Neuron (in vitro differentiated cells): ENCODE measurements around the gene RTN4IP1.
"Not testable (repeated sequence)": the region's sequence is repeated elsewhere in the genome, so short reads cannot be mapped to it uniquely, and the experiment has no call there.

Experiments
- H2AFZ ChIP-seq: one replicate; pipeline ENCODE4 v1.6.1; 2013; ENCODE audit warnings: low read depth, mild to moderate bottlenecking, inconsistent platforms, low read length, moderate library complexity
- H3K27me3 ChIP-seq: one replicate; pipeline ENCODE4 v1.6.1; 2013; ENCODE audit warnings: low read length; ENCODE audit not compliant: insufficient read depth
- H3K36me3 ChIP-seq: one replicate; pipeline ENCODE4 v1.6.1; 2013; ENCODE audit warnings: low read length; ENCODE audit not compliant: insufficient read depth
- H3K4me1 ChIP-seq: one replicate; pipeline ENCODE4 v1.6.1; 2013; ENCODE audit warnings: low read length; ENCODE audit not compliant: insufficient read depth
- H3K4me3 ChIP-seq: 2 replicates; pipeline ENCODE4 v1.5.1; 2013; ENCODE audit warnings: mild to moderate bottlenecking, low read length, moderate library complexity
- H3K9me3 ChIP-seq: one replicate; pipeline ENCODE4 v1.6.1; 2013; ENCODE audit warnings: low read length

The RTN4IP1 gene

DNA sequence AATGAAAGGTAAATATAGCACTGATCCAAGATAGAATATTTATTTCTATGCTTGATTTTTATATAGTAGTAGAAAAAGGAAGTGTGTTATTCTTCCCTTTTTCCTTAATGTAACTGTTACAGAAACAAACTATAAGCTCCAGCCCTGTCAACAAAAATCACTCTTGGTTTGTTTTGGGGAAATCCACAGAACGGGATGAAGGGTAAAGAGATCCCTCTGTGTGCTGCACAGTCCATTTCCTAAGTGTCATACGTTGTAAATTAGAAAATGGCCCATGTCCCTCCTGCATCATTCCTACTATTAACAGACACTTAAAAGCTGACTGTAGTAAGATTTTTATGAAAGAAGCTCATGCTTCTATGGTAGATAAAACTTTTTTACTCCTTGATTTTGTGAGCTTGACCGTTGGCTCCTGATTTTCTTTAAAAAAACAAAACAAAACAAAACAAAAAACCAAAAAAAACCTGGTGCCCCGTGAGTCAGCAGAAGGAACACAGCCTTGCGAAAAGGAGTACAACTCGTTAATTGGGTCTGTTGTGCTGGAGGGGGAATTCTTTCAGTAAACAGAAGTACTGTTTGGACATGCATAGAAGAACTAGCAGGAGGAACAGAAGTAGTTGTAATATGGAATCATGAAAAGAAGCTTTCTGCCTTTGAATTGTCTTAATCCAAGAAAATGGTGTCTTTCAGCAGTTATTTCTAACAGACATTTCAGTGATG lies 67.5 kb downstream of the RTN4IP1 start:
- H3K4me3 ChIP-seq = no peak overlapping the region
- H2AFZ ChIP-seq = no peak overlapping the region
- no peaks in the 10 kb centered on the region for H3K27me3 ChIP-seq
- H3K9me3 ChIP-seq = no peaks in the 10 kb centered on the region
- H3K36me3 ChIP-seq = no peaks in the 10 kb centered on the region
- no peaks in the 10 kb centered on the region for H3K4me1 ChIP-seq

DNA sequence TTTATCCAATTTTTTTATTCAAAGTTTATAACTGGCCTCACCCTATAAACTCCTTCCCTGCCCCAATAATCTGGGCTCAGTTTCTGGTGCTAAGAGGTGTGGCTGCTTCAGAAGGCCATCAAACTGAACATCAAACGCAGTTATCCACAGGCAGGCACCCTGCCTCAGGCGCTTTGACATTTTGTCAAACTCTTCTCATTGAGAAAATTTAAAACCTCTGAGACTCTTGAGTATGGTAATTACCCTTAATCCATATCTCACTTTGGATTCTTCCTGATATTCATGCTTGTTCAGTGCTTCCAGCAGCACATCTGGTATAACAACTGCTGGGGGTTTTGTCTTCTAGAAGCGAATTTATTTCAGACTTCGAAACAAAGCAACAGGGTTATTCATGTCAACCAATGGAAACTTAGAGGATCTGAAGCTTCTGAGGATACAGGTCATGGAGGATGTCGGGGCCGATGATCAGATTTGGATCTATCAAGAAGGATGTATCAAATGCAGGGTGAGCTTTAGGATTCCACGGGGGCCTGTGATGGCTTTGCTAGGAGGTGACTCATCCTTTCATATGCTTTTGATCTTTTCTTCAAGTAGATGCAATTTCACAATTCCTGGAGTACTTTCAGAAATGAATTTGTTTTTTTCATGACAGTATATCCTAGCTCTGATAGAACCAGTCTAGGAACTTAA lies 68.2 kb downstream of the RTN4IP1 start:
- no peaks in the 10 kb centered on the region for H3K4me1 ChIP-seq
- no peaks in the 10 kb centered on the region for H3K36me3 ChIP-seq
- no peak overlapping the region for H3K4me3 ChIP-seq
- H3K27me3 ChIP-seq = no peaks in the 10 kb centered on the region
- H3K9me3 ChIP-seq = no peaks in the 10 kb centered on the region
- H2AFZ ChIP-seq = no peak overlapping the region

DNA sequence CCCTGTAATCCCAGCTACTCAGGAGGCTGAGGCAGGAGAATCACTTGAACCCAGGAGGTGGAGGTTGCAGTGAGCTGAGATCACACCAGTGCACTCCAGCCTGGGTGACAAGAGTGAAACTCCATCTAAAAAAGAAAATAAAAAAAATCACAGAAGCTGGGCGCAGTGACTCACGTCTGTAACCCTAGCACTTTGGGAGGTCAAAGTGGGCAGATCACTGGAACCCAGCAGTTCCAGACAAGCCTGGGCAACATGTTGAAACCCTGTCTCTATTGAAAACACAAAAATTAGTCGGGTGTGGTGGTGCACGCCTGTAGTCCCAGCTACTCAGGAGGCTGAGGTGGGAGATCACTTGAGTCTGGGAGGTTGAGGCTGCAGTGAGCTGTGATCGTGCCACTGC lies 69.6 kb downstream of the RTN4IP1 start:
- H3K9me3 ChIP-seq, H3K4me3 ChIP-seq, H2AFZ ChIP-seq, H3K36me3 ChIP-seq, H3K27me3 ChIP-seq, H3K4me1 ChIP-seq: not testable (repeated sequence)

GRCh38 chr6:106558364-106558763 lies 70.9 kb downstream of the RTN4IP1 start:
- H3K4me1 ChIP-seq = no peaks in the 10 kb centered on the region

GRCh38 chr6:106557837-106558236 lies 71.5 kb downstream of the RTN4IP1 start:
- H3K36me3 ChIP-seq = no peaks in the 10 kb centered on the region
- H3K9me3 ChIP-seq = no peaks in the 10 kb centered on the region
- H3K4me3 ChIP-seq = no peak overlapping the region
- no peaks in the 10 kb centered on the region for H3K4me1 ChIP-seq
- H2AFZ ChIP-seq = no peak overlapping the region
- no peaks in the 10 kb centered on the region for H3K27me3 ChIP-seq

More at GRCh38 chr6:106558364-106558763, 70.9 kb downstream of the RTN4IP1 start:
- H3K27me3 ChIP-seq = no peaks in the 10 kb centered on the region
- H3K9me3 ChIP-seq = no peaks in the 10 kb centered on the region
- no peak overlapping the region for H3K4me3 ChIP-seq
- H2AFZ ChIP-seq = no peak overlapping the region
- no peaks in the 10 kb centered on the region for H3K36me3 ChIP-seq

- Histone ChIP-seq H2AFZ (no peak overlapping the region), H3K27me3 (no peaks in the 10 kb centered on the region), H3K36me3 (no peaks in the 10 kb centered on the region), H3K4me3 (no peak overlapping the region), H3K4me1 (no peaks in the 10 kb centered on the region), H3K9me3 (no peaks in the 10 kb centered on the region)
These were observed 72.8 kb downstream of the RTN4IP1 start for GRCh38 chr6:106556368-106556960.

DNA sequence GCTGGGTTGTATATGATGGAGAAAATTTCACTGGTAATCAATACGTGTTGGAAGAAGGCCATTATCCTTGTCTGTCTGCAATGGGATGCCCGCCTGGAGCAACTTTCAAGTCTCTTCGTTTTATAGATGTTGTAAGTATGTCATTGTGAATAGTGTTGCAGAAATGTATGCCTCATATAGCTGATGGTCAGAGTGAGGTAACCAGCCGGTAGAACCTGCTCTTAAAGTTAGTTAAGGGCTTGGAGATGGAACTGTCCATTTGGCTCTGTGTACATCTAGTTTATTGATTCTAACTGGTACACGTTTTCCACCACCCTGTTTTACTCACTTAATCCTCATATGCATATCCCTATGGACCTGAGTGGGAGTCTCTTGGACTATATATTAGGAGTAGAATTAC lies 73.5 kb downstream of the RTN4IP1 start:
- Histone ChIP-seq H2AFZ (no peak overlapping the region), H3K36me3 (no peaks in the 10 kb centered on the region), H3K27me3 (no peaks in the 10 kb centered on the region), H3K9me3 (no peaks in the 10 kb centered on the region), H3K4me3 (no peak overlapping the region), H3K4me1 (no peaks in the 10 kb centered on the region)

GRCh38 chr6:106553440-106553839 lies 75.9 kb downstream of the RTN4IP1 start:
- no peaks in the 10 kb centered on the region for H3K27me3 ChIP-seq
- no peaks in the 10 kb centered on the region for H3K4me1 ChIP-seq
- H2AFZ ChIP-seq = no peak overlapping the region
- no peaks in the 10 kb centered on the region for H3K36me3 ChIP-seq
- H3K4me3 ChIP-seq = no peak overlapping the region
- peaks cover 3% of the 10 kb centered on the region for H3K9me3 ChIP-seq

GRCh38 chr6:106551155-106551554 lies 78.1 kb downstream of the RTN4IP1 start:
- Histone ChIP-seq H3K27me3 (no peaks in the 10 kb centered on the region), H3K9me3 (peaks cover 3% of the 10 kb centered on the region), H3K4me1 (peaks cover 3% of the 10 kb centered on the region), H3K4me3 (no peak overlapping the region), H2AFZ (no peak overlapping the region), H3K36me3 (no peaks in the 10 kb centered on the region)

DNA sequence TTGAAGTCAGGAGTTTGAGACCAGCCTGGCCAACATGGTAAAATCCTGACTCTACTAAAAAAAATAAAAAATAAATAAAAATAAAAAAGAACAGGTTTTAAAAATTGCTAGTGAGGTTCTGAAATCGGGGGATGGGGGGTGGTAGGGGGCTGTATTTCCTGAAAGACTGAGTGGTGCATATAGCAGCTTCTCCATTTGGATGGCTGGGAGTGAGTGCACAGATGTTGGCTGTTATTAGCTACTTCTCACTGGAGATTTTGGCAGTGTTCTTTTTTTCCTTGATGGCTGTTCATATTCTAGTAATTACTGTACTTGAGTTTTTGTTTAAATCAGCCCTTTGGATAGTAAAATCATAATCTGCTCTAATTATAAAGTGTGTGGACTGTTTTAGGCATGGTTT lies 79.8 kb downstream of the RTN4IP1 start:
- peaks cover 4% of the 10 kb centered on the region for H3K4me1 ChIP-seq
- H2AFZ ChIP-seq = no peak overlapping the region
- H3K9me3 ChIP-seq = peaks cover 3% of the 10 kb centered on the region
- no peaks in the 10 kb centered on the region for H3K36me3 ChIP-seq
- no peaks in the 10 kb centered on the region for H3K27me3 ChIP-seq
- H3K4me3 ChIP-seq = no peak overlapping the region

DNA sequence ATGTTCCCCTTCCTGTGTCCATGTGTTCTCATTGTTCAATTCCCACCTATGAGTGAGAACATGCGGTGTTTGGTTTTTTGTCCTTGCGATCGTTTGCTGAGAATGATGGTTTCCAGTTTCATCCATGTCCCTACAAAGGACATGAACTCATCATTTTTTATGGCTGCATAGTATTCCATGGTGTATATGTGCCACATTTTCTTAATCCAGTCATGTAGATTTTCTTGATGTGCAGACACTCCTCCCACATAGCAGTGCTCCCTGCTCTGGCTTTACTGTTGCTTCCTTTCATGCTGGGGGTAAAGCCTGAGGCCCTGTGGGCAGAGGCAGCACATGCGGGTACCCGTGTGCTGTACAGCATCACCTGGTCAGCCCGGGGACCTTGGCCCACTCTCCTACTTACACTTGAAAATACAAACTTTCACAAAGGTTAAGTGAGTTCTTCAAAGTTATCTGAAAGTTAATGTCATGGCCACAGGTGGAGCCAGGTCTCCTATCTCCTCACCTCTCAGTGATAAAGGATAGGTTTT lies 80.3 kb downstream of the RTN4IP1 start:
- not testable (repeated sequence) for H3K4me3 ChIP-seq, H3K36me3 ChIP-seq, H3K27me3 ChIP-seq, H2AFZ ChIP-seq, H3K4me1 ChIP-seq, H3K9me3 ChIP-seq

DNA sequence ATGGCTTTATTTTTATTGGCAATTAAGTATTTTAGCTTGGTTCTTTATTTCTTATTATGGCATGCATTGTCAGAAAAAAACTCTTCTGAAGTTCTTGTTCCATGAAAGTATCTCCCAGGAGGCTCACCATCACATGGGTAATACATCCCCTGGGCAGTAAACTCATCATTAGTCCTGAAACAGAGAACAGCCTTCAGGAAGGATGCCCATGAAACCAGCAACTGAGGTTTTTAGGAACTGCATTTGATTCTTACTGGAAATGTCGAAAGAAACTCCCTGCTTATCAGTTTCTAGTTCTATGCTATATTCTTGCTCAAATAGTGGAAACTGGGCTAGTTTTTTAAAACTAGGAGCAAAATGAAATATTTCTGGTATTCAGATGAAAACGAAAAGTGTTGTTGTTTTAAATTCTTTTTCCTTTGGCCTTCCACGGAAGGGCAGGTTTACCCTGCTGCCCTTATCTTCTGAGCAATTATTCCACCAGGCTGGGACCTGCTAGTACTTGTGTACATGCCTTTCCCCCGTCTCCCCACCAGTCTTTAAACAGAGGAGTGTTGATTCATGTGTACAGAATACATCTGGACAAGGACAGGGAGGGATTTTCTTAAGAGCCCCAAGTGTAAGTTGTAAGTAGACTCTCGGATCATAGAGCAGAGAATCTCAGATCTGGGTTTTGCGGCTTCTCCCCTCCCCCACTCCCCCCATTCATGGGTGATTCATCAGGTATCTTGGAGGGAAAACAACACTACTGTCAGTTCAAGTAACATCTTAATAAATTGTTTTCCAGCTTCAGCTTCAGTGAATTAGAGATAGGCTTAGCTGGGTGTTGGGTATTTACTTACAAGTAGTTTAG lies 81.5 kb downstream of the RTN4IP1 start:
- H3K27me3 ChIP-seq = no peaks in the 10 kb centered on the region
- H3K4me1 ChIP-seq = peaks cover 4% of the 10 kb centered on the region

More for the DNA sequence above, 81.5 kb downstream of the RTN4IP1 start:
- no peak overlapping the region for H2AFZ ChIP-seq
- no peaks in the 10 kb centered on the region for H3K36me3 ChIP-seq
- peaks cover 3% of the 10 kb centered on the region for H3K9me3 ChIP-seq
- no peak overlapping the region for H3K4me3 ChIP-seq
